ENCODE data around the gene CHP1. TPM values are rescaled to one million over a fixed set of nuclear protein-coding genes. Genes with fewer than 3 reads are reported as not detected.

Gene CHP1
- total RNA-seq, 2 donors from 2014 or later: 85.0 to 86.1 TPM

- peaks cover 50% of the 10 kb centered on the region for H3K36me3 Mint-ChIP-seq (ENCODE audit: low read depth)
- DNase-seq: no peak
Observed at GRCh38 chr15:41323611-41324010, 92.5 kb downstream of the CHP1 start.

GRCh38 chr15:41331281-41331680, 100.2 kb downstream of the CHP1 start:
- 69 to 82% methylated on average over 4 to 5 of the region's 6 CpGs for WGBS, 2 experiments (ENCODE audit: insufficient coverage in 1 of 2, insufficient read length in 1 of 2)
- Mint-ChIP-seq H3K9me3 (no peaks in the 10 kb centered on the region), H3K27ac (peak overlapping the region; percentile 99), H3K4me3 (peak overlapping the region; percentile 97), H3K36me3 (ENCODE audit: low read depth) (peaks cover 18% of the 10 kb centered on the region), H3K27me3 (ENCODE audit: insufficient read depth) (no peaks in the 10 kb centered on the region), H3K4me1 (peaks cover 16% of the 10 kb centered on the region)
- H3K36me3 ChIP-seq (ENCODE audit: control insufficient read depth, insufficient read depth, low read length): peaks cover 16% of the 10 kb centered on the region
- TF ChIP-seq CTCF (conservative IDR thresholded peaks at IDR 0.05): no peak
- no peaks in the 10 kb centered on the region for H3K4me1 ChIP-seq (ENCODE audit: control insufficient read depth, insufficient read depth, low read length)
- no peak overlapping the region for H3K27ac ChIP-seq (ENCODE audit: low read depth, low read length)
- peak; percentile 53 for DNase-seq
- no peak overlapping the region for H3K9ac ChIP-seq (ENCODE audit: extremely low read depth, low read length, poor library complexity, severe bottlenecking)
- no peaks in the 10 kb centered on the region for H3K27me3 ChIP-seq (ENCODE audit: control insufficient read depth, insufficient read depth, low read length, poor library complexity, severe bottlenecking)
- H3K4me3 ChIP-seq (ENCODE audit: low read length): peak overlapping the region; percentile 93
- H3K9me3 ChIP-seq (ENCODE audit: control insufficient read depth, low read length): no peaks in the 10 kb centered on the region

More at GRCh38 chr15:41323611-41324010, 92.5 kb downstream of the CHP1 start:
- H3K27ac ChIP-seq (ENCODE audit: low read depth, low read length): no peak overlapping the region
- Mint-ChIP-seq H3K9me3 (peaks cover 13% of the 10 kb centered on the region), H3K27ac (no peak overlapping the region), H3K4me3 (no peak overlapping the region), H3K27me3 (ENCODE audit: insufficient read depth) (no peaks in the 10 kb centered on the region), H3K4me1 (no peaks in the 10 kb centered on the region)
- 91 to 92% methylated on average over 1 of the region's 1 CpG for WGBS, 2 experiments (ENCODE audit: insufficient coverage in 1 of 2, insufficient read length in 1 of 2)
- H3K36me3 ChIP-seq (ENCODE audit: control insufficient read depth, insufficient read depth, low read length): peaks cover 26% of the 10 kb centered on the region
- no peak overlapping the region for H3K9ac ChIP-seq (ENCODE audit: extremely low read depth, low read length, poor library complexity, severe bottlenecking)
- no peaks in the 10 kb centered on the region for H3K27me3 ChIP-seq (ENCODE audit: control insufficient read depth, insufficient read depth, low read length, poor library complexity, severe bottlenecking)
- H3K9me3 ChIP-seq (ENCODE audit: control insufficient read depth, low read length): peaks cover 12% of the 10 kb centered on the region
- no peak overlapping the region for H3K4me3 ChIP-seq (ENCODE audit: low read length)
- TF ChIP-seq CTCF (conservative IDR thresholded peaks at IDR 0.05): no peak
- H3K4me1 ChIP-seq (ENCODE audit: control insufficient read depth, insufficient read depth, low read length): no peaks in the 10 kb centered on the region

Other genes starting within 250 kb of the CHP1 start
- 10 to 100 TPM; 14.8 to 17.5 TPM for gene INO80, start 115.0 kb upstream of the CHP1 start, total RNA-seq
- gene EXD1, start 511 bp upstream of the CHP1 start, total RNA-seq: under 1 TPM in 1 of 2 donors, not detected in 1; 0.26 TPM
- 10 to 100 TPM; 18.9 to 22.9 TPM for gene OIP5, start 101.3 kb downstream of the CHP1 start, total RNA-seq
- 100 to 1,000 TPM; 118 to 185 TPM for gene NUSAP1, start 101.6 kb downstream of the CHP1 start, total RNA-seq
- gene NDUFAF1, start 171.2 kb downstream of the CHP1 start, total RNA-seq: 10 to 100 TPM; 17.1 to 17.7 TPM
- gene RTF1, start 185.8 kb downstream of the CHP1 start, total RNA-seq: 10 to 100 TPM; 48.6 to 66.3 TPM

All from endodermal cell (in vitro differentiated cells).